CD14-positive monocyte (primary cell): Measurements from ENCODE around the gene HOXA7. TPM values are rescaled to one million over a fixed set of nuclear protein-coding genes. Genes with fewer than 3 reads are reported as not detected.

Source experiments
- DNase-seq, 3 donors: peaks; one replicate each; pipeline ENCODE4 v3.0.0-alpha.2; 2011 to 2022
- H2AFZ ChIP-seq: 2 replicates; pipeline ENCODE4 v1.6.0; 2012; ENCODE audit warnings: mild to moderate bottlenecking, low read depth, low read length, inconsistent platforms; ENCODE audit not compliant: insufficient read depth, poor library complexity, severe bottlenecking
- H3K27ac ChIP-seq, 2 donors: 1 replicate in 1 of 2; 2 replicates in 1 of 2; pipeline ENCODE4 v1.5.1; 2012 to 2013; ENCODE audit warnings: low read length in 2 of 2, control low read depth in 1 of 2, inconsistent platforms in 1 of 2, low read depth in 1 of 2, mild to moderate bottlenecking in 1 of 2
- H3K27me3 ChIP-seq, 2 donors: one replicate each; pipeline versions ENCODE4 v1.6.0 to v1.6.1; 2011 to 2013; ENCODE audit warnings: low read length in 2 of 2; ENCODE audit not compliant: control insufficient read depth in 2 of 2, insufficient read depth in 2 of 2
- H3K36me3 ChIP-seq, 2 donors: replicated peaks in 1 of 2; 1 replicate in 1 of 2; 2 replicates in 1 of 2; pipeline versions ENCODE4 v1.5.1 to v1.6.1; 2012 to 2013; ENCODE audit warnings: low read length in 2 of 2, control low read depth in 1 of 2, inconsistent platforms in 1 of 2, mild to moderate bottlenecking in 1 of 2; ENCODE audit not compliant: insufficient read depth in 2 of 2, control insufficient read depth in 1 of 2
- H3K4me1 ChIP-seq, 2 donors: 1 replicate in 1 of 2; 2 replicates in 1 of 2; pipeline versions ENCODE4 v1.5.1 to v1.6.1; 2012 to 2013; ENCODE audit warnings: low read length in 2 of 2, control low read depth in 1 of 2, inconsistent platforms in 1 of 2, mild to moderate bottlenecking in 1 of 2, moderate library complexity in 1 of 2; ENCODE audit not compliant: insufficient read depth in 2 of 2, control insufficient read depth in 1 of 2
- H3K4me2 ChIP-seq: replicated peaks from 2 replicates; pipeline ENCODE3; 2012; ENCODE audit warnings: low read length, moderate library complexity, mild to moderate bottlenecking; ENCODE audit not compliant: poor library complexity, severe bottlenecking; ENCODE audit errors: extremely low read depth
- H3K4me3 ChIP-seq, 3 experiments: fragments of 200-600 bp in 1 of 3; sonication (generic) in 1 of 3; replicated peaks in 1 of 3; 1 replicate in 2 of 3; 2 replicates in 1 of 3; pipeline ENCODE4 v1.5.1; 2011 to 2013; ENCODE audit warnings: low read length in 3 of 3, mild to moderate bottlenecking in 3 of 3, control low read depth in 2 of 3, low read depth in 2 of 3, inconsistent platforms in 1 of 3, moderate library complexity in 1 of 3
- H3K79me2 ChIP-seq: 2 replicates; pipeline ENCODE4 v1.6.0; 2012; ENCODE audit warnings: mild to moderate bottlenecking, control low read depth, inconsistent platforms, low read length, moderate library complexity; ENCODE audit not compliant: insufficient read depth
- H3K9ac ChIP-seq: 2 replicates; pipeline ENCODE4 v1.6.0; 2017; ENCODE audit warnings: low read length, mild to moderate bottlenecking; ENCODE audit not compliant: insufficient read depth, poor library complexity, severe bottlenecking
- H3K9me3 ChIP-seq, 2 donors: replicated peaks in 1 of 2; 1 replicate in 1 of 2; 2 replicates in 1 of 2; pipeline versions ENCODE4 v1.5.1 to v1.6.1; 2012 to 2013; ENCODE audit warnings: low read length in 2 of 2, control low read depth in 1 of 2; ENCODE audit not compliant: control insufficient read depth in 1 of 2, insufficient read depth in 1 of 2
- H4K20me1 ChIP-seq: 2 replicates; pipeline ENCODE4 v1.6.0; 2012; ENCODE audit warnings: mild to moderate bottlenecking, low read length, control low read depth, moderate library complexity; ENCODE audit not compliant: insufficient read depth
- H3K27ac Mint-ChIP-seq, 7 donors: one replicate each; pipeline ENCODE4 v1.8.0; 2020; ENCODE audit warnings: mild to moderate bottlenecking in 7 of 7, mixed read lengths in 7 of 7, moderate library complexity in 6 of 7, inconsistent platforms in 2 of 7
- H3K27me3 Mint-ChIP-seq, 3 donors: one replicate each; pipeline ENCODE4 v1.8.0; 2021 to 2022; ENCODE audit warnings: low read depth in 3 of 3, mild to moderate bottlenecking in 3 of 3, mixed read lengths in 3 of 3, moderate library complexity in 3 of 3, inconsistent platforms in 1 of 3
- H3K36me3 Mint-ChIP-seq, 2 donors: one replicate each; pipeline ENCODE4 v1.8.0; 2020; ENCODE audit warnings: mixed read lengths in 2 of 2, inconsistent platforms in 1 of 2, mild to moderate bottlenecking in 1 of 2
- H3K4me1 Mint-ChIP-seq: one replicate; pipeline ENCODE4 v1.8.0; 2020; ENCODE audit warnings: mild to moderate bottlenecking, mixed read lengths
- H3K4me3 Mint-ChIP-seq, 2 donors: one replicate each; pipeline ENCODE4 v1.8.0; 2020; ENCODE audit warnings: mild to moderate bottlenecking in 2 of 2, mixed read lengths in 2 of 2, moderate library complexity in 1 of 2
- H3K9me3 Mint-ChIP-seq, 7 donors: one replicate each; pipeline ENCODE4 v1.8.0; 2020 to 2022; ENCODE audit warnings: mixed read lengths in 7 of 7, mild to moderate bottlenecking in 6 of 7, moderate library complexity in 6 of 7, inconsistent platforms in 2 of 7
- CTCF ChIP-seq: fragments of 200-600 bp; IDR thresholded peaks from one replicate; pipeline ENCODE4 v1.8.0; 2022; ENCODE audit warnings: antibody characterized with exemption, mild to moderate bottlenecking
- WGBS: methylation state at CpG from one replicate; pipeline ENCODE4 v1.1.5; 2013; ENCODE audit warnings: missing lambda C conversion rate; ENCODE audit not compliant: insufficient coverage; 5-methylcytosine and 5-hydroxymethylcytosine counted together
- intact Hi-C, 2 donors: fragments of 100-400 bp; cut with micrococcal nuclease; formaldehyde crosslinking; loops; one replicate each; pipeline versions ENCODE4 v1.15.0 to v1.15.1; 2023
- polyA plus RNA-seq, 3 donors: library from polyadenylated mRNA; depleted of rRNA in 1 of 3; unstranded in 2 of 3; stranded (reverse) in 1 of 3; fragments of 300-500 nt in 2 of 3; fragments of >200 nt in 1 of 3; fragmentation: Illumina TruSeq in 2 of 3; gene quantifications; 1 replicate in 2 of 3; 2 replicates in 1 of 3; pipeline ENCODE4 v1.2.3, GENCODE V29; 2012 to 2021

HOXA7 gene
- polyA plus RNA-seq, 3 donors: not detected

- Histone ChIP-seq H3K9ac (no peak overlapping the region), H3K27me3 (no peaks in the 10 kb centered on the region), H3K36me3 (no peaks in the 10 kb centered on the region), H2AFZ (no peak overlapping the region), H4K20me1 (no peaks in the 10 kb centered on the region), H3K79me2 (no peaks in the 10 kb centered on the region), H3K4me2 (no peak overlapping the region), H3K4me1 (no peaks in the 10 kb centered on the region), H3K27ac (no peak overlapping the region), H3K9me3 (no peaks in the 10 kb centered on the region), H3K4me3 (no peak overlapping the region)
- DNase-seq: no peak
- Mint-ChIP-seq H3K36me3 (no peaks in the 10 kb centered on the region), H3K4me1 (peaks cover 8% of the 10 kb centered on the region), H3K4me3 (no peak overlapping the region), H3K27me3 (peaks cover 3 to 6% (median 5%) of the 10 kb centered on the region in 3 donors), H3K27ac (peak overlapping the region in 1 of 7 donors; percentile 55), H3K9me3 (peaks cover 0 to 3% (median 0%) of the 10 kb centered on the region in 7 donors)
- intact Hi-C loops: no loop called here
- 85% methylated on average over 6 of the region's 14 CpGs for WGBS
- TF ChIP-seq CTCF: no peak
Observed at GRCh38 chr7:27123007-27123476, 33.4 kb downstream of the HOXA7 start.

- Histone ChIP-seq H3K27me3 (no peaks in the 10 kb centered on the region), H2AFZ (no peak overlapping the region), H3K9me3 (no peaks in the 10 kb centered on the region), H3K79me2 (no peaks in the 10 kb centered on the region), H3K9ac (no peak overlapping the region), H3K27ac (no peak overlapping the region), H3K4me3 (no peak overlapping the region), H3K36me3 (no peaks in the 10 kb centered on the region), H3K4me2 (no peak overlapping the region), H3K4me1 (no peaks in the 10 kb centered on the region), H4K20me1 (no peaks in the 10 kb centered on the region)
- DNase-seq: no peak
- H3K4me1 Mint-ChIP-seq: peaks cover 8% of the 10 kb centered on the region
- intact Hi-C loops: no loop called here
- no peaks in the 10 kb centered on the region for H3K36me3 Mint-ChIP-seq
- no peak overlapping the region for H3K4me3 Mint-ChIP-seq
- H3K9me3 Mint-ChIP-seq: peaks cover 0 to 3% (median 0%) of the 10 kb centered on the region in 7 donors
- no peak for TF ChIP-seq CTCF
- H3K27me3 Mint-ChIP-seq: peaks cover 1 to 3% (median 2%) of the 10 kb centered on the region in 3 donors
- no peak overlapping the region for H3K27ac Mint-ChIP-seq
- WGBS: over 99% methylated on average over 21 of the region's 42 CpGs
Observed at GRCh38 chr7:27122077-27122910, 34.2 kb downstream of the HOXA7 start.
